Measurements from ENCODE around the gene ECPAS.

Gene ECPAS

GRCh38 chr9:111443454-111443853 is 40.7 kb downstream of the ECPAS start:
- TF ChIP-seq SPI1 (IDR thresholded peaks at IDR 0.05; ENCODE audit: borderline replicate concordance, low read depth) (no peak), REST (IDR thresholded peaks at IDR 0.05; ENCODE audit: insufficient replicate concordance, low read depth) (no peak), GABPA (IDR thresholded peaks at IDR 0.05; ENCODE audit: low read depth) (no peak), POLR2AphosphoS5 (IDR thresholded peaks at IDR 0.05; ENCODE audit: low read depth) (no peak), CTCF (IDR thresholded peaks at IDR 0.05; ENCODE audit: insufficient read depth, low read length) (no peak)
- DNase-seq (ENCODE audit: low read depth in 1 of 2, low spot score in 1 of 2): no peak
- H3K4me3 ChIP-seq (replicated peaks; ENCODE audit: insufficient read depth, low read length): no peak overlapping the region
- no peaks in the 10 kb centered on the region for H3K27me3 ChIP-seq (ENCODE audit: insufficient read depth, poor library complexity, severe bottlenecking)
- no peak overlapping the region for H3K27ac ChIP-seq (replicated peaks)

GRCh38 chr9:111442360-111443027 is 41.7 kb downstream of the ECPAS start:
- TF ChIP-seq SPI1 (IDR thresholded peaks at IDR 0.05; ENCODE audit: borderline replicate concordance, low read depth) (no peak), POLR2AphosphoS5 (IDR thresholded peaks at IDR 0.05; ENCODE audit: low read depth) (no peak), REST (IDR thresholded peaks at IDR 0.05; ENCODE audit: insufficient replicate concordance, low read depth) (no peak), GABPA (IDR thresholded peaks at IDR 0.05; ENCODE audit: low read depth) (no peak)
- Histone ChIP-seq H3K27ac (replicated peaks) (no peak overlapping the region), H3K27me3 (ENCODE audit: insufficient read depth, poor library complexity, severe bottlenecking) (no peaks in the 10 kb centered on the region)

GRCh38 chr9:111440226-111440625 is 44.0 kb downstream of the ECPAS start:
- Histone ChIP-seq H3K4me3 (replicated peaks; ENCODE audit: insufficient read depth, low read length) (no peak overlapping the region), H3K27ac (replicated peaks) (no peak overlapping the region), H3K27me3 (ENCODE audit: insufficient read depth, poor library complexity, severe bottlenecking) (no peaks in the 10 kb centered on the region)
- DNase-seq (ENCODE audit: low read depth in 1 of 2, low spot score in 1 of 2): no peak
- TF ChIP-seq CTCF (IDR thresholded peaks at IDR 0.05; ENCODE audit: insufficient read depth, low read length): no peak
- no peak for TF ChIP-seq REST (IDR thresholded peaks at IDR 0.05; ENCODE audit: insufficient replicate concordance, low read depth)
- TF ChIP-seq GABPA (IDR thresholded peaks at IDR 0.05; ENCODE audit: low read depth): no peak
- TF ChIP-seq SPI1 (IDR thresholded peaks at IDR 0.05; ENCODE audit: borderline replicate concordance, low read depth): no peak
- no peak for TF ChIP-seq POLR2AphosphoS5 (IDR thresholded peaks at IDR 0.05; ENCODE audit: low read depth)

More at GRCh38 chr9:111442360-111443027, 41.7 kb downstream of the ECPAS start:
- DNase-seq (ENCODE audit: low read depth in 1 of 2, low spot score in 1 of 2): no peak
- no peak overlapping the region for H3K4me3 ChIP-seq (replicated peaks; ENCODE audit: insufficient read depth, low read length)

Data from HL-60 (cell line).